Thoracic aorta (tissue), 2 donors: ENCODE measurements around the gene RBP7. TPM values are rescaled to one million over a fixed set of nuclear protein-coding genes. Genes with fewer than 3 reads are reported as not detected.
"Not testable (repeated sequence)": the region's sequence is repeated elsewhere in the genome, so short reads cannot be mapped to it uniquely, and the experiment has no call there.

Experiments
- ATAC-seq: fragments of 150-250 bp; one replicate; pipeline ENCODE4 v1.8.0; 2017; ENCODE audit warnings: low read depth; ENCODE audit not compliant: insufficient number of reproducible peaks, low FRiP score
- DNase-seq: peaks from one replicate; pipeline ENCODE4 v3.0.0-alpha.2; 2020; ENCODE audit warnings: low spot score
- H3K27ac ChIP-seq, 2 donors: fragments of 200-600 bp; sonication (generic); 1 replicate in 1 of 2; 2 replicates in 1 of 2; pipeline ENCODE4 v1.5.1; 2016; ENCODE audit warnings: mild to moderate bottlenecking in 2 of 2, moderate library complexity in 2 of 2
- H3K27me3 ChIP-seq: fragments of 200-600 bp; sonication (generic); replicated peaks from 2 replicates; pipeline ENCODE4 v1.6.0; 2016; ENCODE audit warnings: mild to moderate bottlenecking; ENCODE audit not compliant: insufficient read depth
- H3K36me3 ChIP-seq: fragments of 200-600 bp; sonication (generic); one replicate; pipeline ENCODE4 v1.5.1; 2016
- H3K4me1 ChIP-seq, 2 donors: fragments of 200-600 bp; sonication (generic); 1 replicate in 1 of 2; 2 replicates in 1 of 2; pipeline versions ENCODE4 v1.5.1 to v1.6.0; 2016; ENCODE audit warnings: low read depth in 2 of 2, mild to moderate bottlenecking in 1 of 2; ENCODE audit not compliant: control insufficient read depth in 1 of 2
- H3K4me3 ChIP-seq: fragments of 200-600 bp; sonication (generic); 2 replicates; pipeline ENCODE4 v1.5.1; 2016; ENCODE audit warnings: mild to moderate bottlenecking
- H3K9me3 ChIP-seq: fragments of 200-600 bp; sonication (generic); 2 replicates; pipeline ENCODE4 v1.5.1; 2016
- total RNA-seq, 2 donors: library from RNA; depleted of rRNA; stranded (reverse); fragments of >200 nt; gene quantifications; one replicate each; pipeline versions ENCODE4 v1.1.0 to v1.2.3, GENCODE V29; 2016
- TF ChIP-seq, protein P1 (sequence below): fragments of 200-600 bp; sonication (generic); IDR thresholded peaks from one replicate; pipeline ENCODE4 v1.5.1; 2019; ENCODE audit warnings: antibody characterized with exemption

RBP7 gene
- total RNA-seq, 2 donors from 2014 or later: 2.2 to 24.1 TPM

GRCh38 chr1:10022656-10023055, 25.6 kb downstream of the RBP7 start:
- Histone ChIP-seq H3K27me3 (no peaks in the 10 kb centered on the region), H3K9me3 (peaks cover 3% of the 10 kb centered on the region), H3K4me3 (no peak overlapping the region), H3K4me1 (no peaks in the 10 kb centered on the region), H3K27ac (no peak overlapping the region), H3K36me3 (no peaks in the 10 kb centered on the region)
- ATAC-seq (no peak), DNase-seq (no peak)
- TF ChIP-seq, protein P1, sequence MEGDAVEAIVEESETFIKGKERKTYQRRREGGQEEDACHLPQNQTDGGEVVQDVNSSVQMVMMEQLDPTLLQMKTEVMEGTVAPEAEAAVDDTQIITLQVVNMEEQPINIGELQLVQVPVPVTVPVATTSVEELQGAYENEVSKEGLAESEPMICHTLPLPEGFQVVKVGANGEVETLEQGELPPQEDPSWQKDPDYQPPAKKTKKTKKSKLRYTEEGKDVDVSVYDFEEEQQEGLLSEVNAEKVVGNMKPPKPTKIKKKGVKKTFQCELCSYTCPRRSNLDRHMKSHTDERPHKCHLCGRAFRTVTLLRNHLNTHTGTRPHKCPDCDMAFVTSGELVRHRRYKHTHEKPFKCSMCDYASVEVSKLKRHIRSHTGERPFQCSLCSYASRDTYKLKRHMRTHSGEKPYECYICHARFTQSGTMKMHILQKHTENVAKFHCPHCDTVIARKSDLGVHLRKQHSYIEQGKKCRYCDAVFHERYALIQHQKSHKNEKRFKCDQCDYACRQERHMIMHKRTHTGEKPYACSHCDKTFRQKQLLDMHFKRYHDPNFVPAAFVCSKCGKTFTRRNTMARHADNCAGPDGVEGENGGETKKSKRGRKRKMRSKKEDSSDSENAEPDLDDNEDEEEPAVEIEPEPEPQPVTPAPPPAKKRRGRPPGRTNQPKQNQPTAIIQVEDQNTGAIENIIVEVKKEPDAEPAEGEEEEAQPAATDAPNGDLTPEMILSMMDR: no peak

- H3K36me3 ChIP-seq: no peaks in the 10 kb centered on the region
- no peak overlapping the region for H3K4me3 ChIP-seq
- TF ChIP-seq, protein P1: no peak
- no peak for ATAC-seq
- no peak overlapping the region for H3K27ac ChIP-seq
- no peak for DNase-seq
- peaks cover 3% of the 10 kb centered on the region for H3K9me3 ChIP-seq
- H3K27me3 ChIP-seq: no peaks in the 10 kb centered on the region
- no peaks in the 10 kb centered on the region for H3K4me1 ChIP-seq
Measured at GRCh38 chr1:10025354-10025753, 28.3 kb downstream of the RBP7 start.

DNA sequence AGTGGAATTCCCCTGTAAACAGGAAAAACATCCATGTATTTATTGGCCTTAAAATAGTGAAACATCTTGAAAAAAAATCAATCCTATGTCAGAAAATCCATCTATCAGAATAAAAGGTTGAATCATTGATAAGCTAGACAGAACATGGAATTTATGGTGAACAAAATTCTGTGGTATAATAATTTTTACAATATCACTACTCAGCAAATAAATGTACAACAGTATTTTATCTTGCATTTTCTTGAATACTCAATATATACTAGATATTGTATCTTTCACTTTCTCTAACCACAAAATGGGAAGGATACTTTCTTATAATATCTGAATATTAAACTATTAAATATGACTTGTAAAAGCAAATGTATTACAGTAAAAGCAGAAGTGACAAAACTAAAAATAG, 30.0 kb downstream of the RBP7 start:
- ATAC-seq (no peak), DNase-seq (no peak)
- H3K27me3 ChIP-seq: no peaks in the 10 kb centered on the region
- TF ChIP-seq, protein P1: no peak
- H3K4me1 ChIP-seq: peaks cover 2 to 8% of the 10 kb centered on the region in 2 donors
- H3K4me3 ChIP-seq: no peak overlapping the region
- H3K27ac ChIP-seq: no peak overlapping the region
- no peaks in the 10 kb centered on the region for H3K36me3 ChIP-seq
- H3K9me3 ChIP-seq: peaks cover 3% of the 10 kb centered on the region

- not testable (repeated sequence) for H3K36me3 ChIP-seq, H3K27me3 ChIP-seq, H3K4me1 ChIP-seq, DNase-seq, H3K4me3 ChIP-seq, ATAC-seq, H3K9me3 ChIP-seq, H3K27ac ChIP-seq
Measured at GRCh38 chr1:10028956-10029500, 32.0 kb downstream of the RBP7 start.

GRCh38 chr1:10031461-10031860, 34.4 kb downstream of the RBP7 start:
- DNase-seq (no peak), ATAC-seq (no peak)
- H3K27ac ChIP-seq: no peak overlapping the region
- peaks cover 2 to 22% of the 10 kb centered on the region in 2 donors for H3K4me1 ChIP-seq
- H3K36me3 ChIP-seq: no peaks in the 10 kb centered on the region
- TF ChIP-seq, protein P1: no peak
- H3K9me3 ChIP-seq: no peaks in the 10 kb centered on the region
- H3K27me3 ChIP-seq: no peaks in the 10 kb centered on the region
- no peak overlapping the region for H3K4me3 ChIP-seq
